ENCODE results near the gene GLRX2.

Gene GLRX2

GRCh38 chr1:193141804-193142203 is 36.6 kb upstream of the GLRX2 start:
- TF ChIP-seq, protein P1, sequence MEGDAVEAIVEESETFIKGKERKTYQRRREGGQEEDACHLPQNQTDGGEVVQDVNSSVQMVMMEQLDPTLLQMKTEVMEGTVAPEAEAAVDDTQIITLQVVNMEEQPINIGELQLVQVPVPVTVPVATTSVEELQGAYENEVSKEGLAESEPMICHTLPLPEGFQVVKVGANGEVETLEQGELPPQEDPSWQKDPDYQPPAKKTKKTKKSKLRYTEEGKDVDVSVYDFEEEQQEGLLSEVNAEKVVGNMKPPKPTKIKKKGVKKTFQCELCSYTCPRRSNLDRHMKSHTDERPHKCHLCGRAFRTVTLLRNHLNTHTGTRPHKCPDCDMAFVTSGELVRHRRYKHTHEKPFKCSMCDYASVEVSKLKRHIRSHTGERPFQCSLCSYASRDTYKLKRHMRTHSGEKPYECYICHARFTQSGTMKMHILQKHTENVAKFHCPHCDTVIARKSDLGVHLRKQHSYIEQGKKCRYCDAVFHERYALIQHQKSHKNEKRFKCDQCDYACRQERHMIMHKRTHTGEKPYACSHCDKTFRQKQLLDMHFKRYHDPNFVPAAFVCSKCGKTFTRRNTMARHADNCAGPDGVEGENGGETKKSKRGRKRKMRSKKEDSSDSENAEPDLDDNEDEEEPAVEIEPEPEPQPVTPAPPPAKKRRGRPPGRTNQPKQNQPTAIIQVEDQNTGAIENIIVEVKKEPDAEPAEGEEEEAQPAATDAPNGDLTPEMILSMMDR (IDR thresholded peaks at IDR 0.05) = no peak
- Histone ChIP-seq H3K27me3 (no peaks in the 10 kb centered on the region), H3K4me3 (no peak overlapping the region), H3K9me3 (no peaks in the 10 kb centered on the region), H3K4me1 (peaks cover 0 to 16% (median 0%) of the 10 kb centered on the region in 4 donors), H3K27ac (no peak overlapping the region), H3K36me3 (peaks cover 25 to 70% (median 43%) of the 10 kb centered on the region in 3 donors)
- intact Hi-C loops (cut with DNase I; ENCODE audit: low total_unique reads) = no loop called here
- DNase-seq = no peak

DNA sequence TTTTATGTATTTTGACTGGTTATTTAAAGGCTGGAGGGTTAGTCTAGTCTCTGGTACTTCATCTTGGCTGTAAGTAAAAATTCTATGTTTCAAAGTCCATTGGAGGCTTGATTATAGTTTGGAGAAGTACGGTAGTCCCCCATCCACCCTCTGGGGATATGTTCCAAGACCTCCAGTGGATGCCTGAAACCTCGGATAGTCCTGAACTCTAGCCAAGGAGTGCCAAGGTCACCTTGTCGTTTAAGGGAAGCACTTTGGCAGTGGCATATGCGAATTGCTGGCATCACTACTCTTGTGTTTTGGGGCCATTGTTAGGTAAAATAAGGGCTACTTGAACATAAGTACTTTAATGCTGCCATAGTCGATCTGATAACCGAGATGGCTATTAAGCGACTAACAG is 35.0 kb upstream of the GLRX2 start:
- H3K36me3 ChIP-seq = peaks cover 33 to 69% (median 46%) of the 10 kb centered on the region in 3 donors
- intact Hi-C loops (cut with DNase I; ENCODE audit: low total_unique reads) = no loop called here

GRCh38 chr1:193131266-193131860 is 26.1 kb upstream of the GLRX2 start:
- intact Hi-C loops (cut with DNase I; ENCODE audit: low total_unique reads) = no loop called here
- H3K27me3 ChIP-seq = no peaks in the 10 kb centered on the region
- H3K4me3 ChIP-seq = no peak overlapping the region
- peaks cover 36 to 38% (median 37%) of the 10 kb centered on the region in 3 donors for H3K36me3 ChIP-seq
- DNase-seq = no peak
- H3K4me1 ChIP-seq = peaks cover 0 to 20% (median 2%) of the 10 kb centered on the region in 4 donors
- no peak overlapping the region for H3K27ac ChIP-seq
- H3K9me3 ChIP-seq = no peaks in the 10 kb centered on the region
- TF ChIP-seq, protein P1 (IDR thresholded peaks at IDR 0.05) = no peak

More for the DNA sequence above, 35.0 kb upstream of the GLRX2 start:
- TF ChIP-seq, protein P1 (IDR thresholded peaks at IDR 0.05) = no peak
- Histone ChIP-seq H3K4me1 (peaks cover 0 to 16% (median 0%) of the 10 kb centered on the region in 4 donors), H3K27me3 (no peaks in the 10 kb centered on the region), H3K4me3 (no peak overlapping the region), H3K27ac (no peak overlapping the region), H3K9me3 (no peaks in the 10 kb centered on the region)
- no peak for DNase-seq

DNA sequence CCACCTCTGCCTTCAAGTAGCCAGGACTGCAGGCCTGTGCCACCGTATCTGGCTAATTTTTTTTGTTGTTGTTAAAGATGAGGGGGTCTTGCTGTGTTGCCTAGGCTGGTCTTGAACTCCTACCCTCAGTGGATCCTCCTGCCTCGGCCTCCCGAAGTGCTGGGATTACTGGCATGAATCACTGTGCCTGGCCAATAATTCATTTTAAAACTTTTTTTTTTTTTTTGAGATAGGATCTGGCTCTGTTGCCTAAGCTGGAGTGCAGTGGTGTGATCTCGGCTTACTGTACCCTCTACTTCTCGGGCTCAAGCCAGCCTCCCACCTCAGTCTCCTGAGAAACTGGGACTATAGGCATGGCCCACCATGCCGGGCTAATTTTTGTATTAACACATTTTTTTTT is 20.2 kb upstream of the GLRX2 start:
- H3K27me3 ChIP-seq = no peaks in the 10 kb centered on the region
- no peak overlapping the region for H3K27ac ChIP-seq
- TF ChIP-seq, protein P1 (IDR thresholded peaks at IDR 0.05) = no peak
- DNase-seq = no peak
- H3K4me3 ChIP-seq = no peak overlapping the region
- intact Hi-C loops (cut with DNase I; ENCODE audit: low total_unique reads) = no loop called here
- H3K9me3 ChIP-seq = no peaks in the 10 kb centered on the region
- H3K36me3 ChIP-seq = peaks cover 7 to 15% (median 13%) of the 10 kb centered on the region in 3 donors
- peaks cover 0 to 48% (median 17%) of the 10 kb centered on the region in 4 donors for H3K4me1 ChIP-seq

- TF ChIP-seq, protein P1 (IDR thresholded peaks at IDR 0.05) = no peak
- no peak for DNase-seq
- Histone ChIP-seq H3K27me3 (no peaks in the 10 kb centered on the region), H3K4me3 (peak overlapping the region; percentile 67 to 80), H3K36me3 (peaks cover 4 to 8% (median 8%) of the 10 kb centered on the region in 3 donors), H3K9me3 (no peaks in the 10 kb centered on the region), H3K27ac (no peak overlapping the region), H3K4me1 (peaks cover 0 to 48% (median 17%) of the 10 kb centered on the region in 4 donors)
- intact Hi-C loops (cut with DNase I; ENCODE audit: low total_unique reads) = loop anchor here (2.0 kb wide), 2 partner anchors 19 to 315 kb away; partner anchors contain the start of genes GLRX2 and RGS2
Measured at GRCh38 chr1:193123751-193124150, 18.5 kb upstream of the GLRX2 start.

Data from tibial artery (tissue), 4 donors.